ENCODE data around the gene CLEC11A.
"Not testable (repeated sequence)": the region's sequence is repeated elsewhere in the genome, so short reads cannot be mapped to it uniquely, and the experiment has no call there.

CLEC11A gene

GRCh38 chr19:50770164-50770563 is 47.0 kb downstream of the CLEC11A start, which contains the start of gene GPR32:
GPR32 (plus strand) TSS chr19:50770464; CDS start chr19:50770601, 137 bp downstream.
- H3K36me3 ChIP-seq (replicated peaks); H3K27me3 ChIP-seq (ENCODE audit: low read depth); H3K9me3 ChIP-seq; H3K4me1 ChIP-seq; in situ Hi-C loops (cut with MboI; ENCODE audit: low sequenced_read_pairs); H3K4me3 ChIP-seq; DNase-seq (ENCODE audit: low spot score in 2 of 2): not testable (repeated sequence)

- Histone ChIP-seq H3K4me1 (no peaks in the 10 kb centered on the region), H3K36me3 (replicated peaks) (no peaks in the 10 kb centered on the region), H3K9me3 (no peaks in the 10 kb centered on the region), H3K27me3 (ENCODE audit: low read depth) (peaks cover 3% of the 10 kb centered on the region; the same call in 1 of the 2 replicates), H3K4me3 (no peak overlapping the region)
- DNase-seq (ENCODE audit: low spot score in 2 of 2), result no peak
- in situ Hi-C loops (cut with MboI; ENCODE audit: low sequenced_read_pairs), result no loop called here
Measured at GRCh38 chr19:50770888-50771287, 47.7 kb downstream of the CLEC11A start.

- Histone ChIP-seq H3K9me3 (no peaks in the 10 kb centered on the region), H3K4me1 (no peaks in the 10 kb centered on the region), H3K4me3 (no peak overlapping the region), H3K27me3 (ENCODE audit: low read depth) (peaks cover 9% of the 10 kb centered on the region), H3K36me3 (replicated peaks) (no peaks in the 10 kb centered on the region)
- DNase-seq (ENCODE audit: low spot score in 2 of 2), result no peak
- in situ Hi-C loops (cut with MboI; ENCODE audit: low sequenced_read_pairs), result no loop called here
Measured at GRCh38 chr19:50772476-50772875, 49.3 kb downstream of the CLEC11A start.

- H3K4me1 ChIP-seq; H3K9me3 ChIP-seq; in situ Hi-C loops (cut with MboI; ENCODE audit: low sequenced_read_pairs); DNase-seq (ENCODE audit: low spot score in 2 of 2); H3K4me3 ChIP-seq; H3K36me3 ChIP-seq (replicated peaks): not testable (repeated sequence)
- H3K27me3 ChIP-seq (ENCODE audit: low read depth), result peaks cover 14% of the 10 kb centered on the region
Measured at GRCh38 chr19:50772912-50773311, 49.7 kb downstream of the CLEC11A start.

GRCh38 chr19:50773454-50773853 is 50.3 kb downstream of the CLEC11A start:
- in situ Hi-C loops (cut with MboI; ENCODE audit: low sequenced_read_pairs); DNase-seq (ENCODE audit: low spot score in 2 of 2); H3K36me3 ChIP-seq (replicated peaks); H3K9me3 ChIP-seq; H3K4me3 ChIP-seq; H3K4me1 ChIP-seq: not testable (repeated sequence)
- peaks cover 19% of the 10 kb centered on the region for H3K27me3 ChIP-seq (ENCODE audit: low read depth)
